Hematopoietic multipotent progenitor cell treated with erythropoietin and hydrocortisone succinate and interleukin-3 and kit ligand, for 8 days (in vitro differentiated cells): ENCODE measurements around the gene ANKRD40.
A peak's percentile ranks its signal among the peaks of the same experiment; 100 is the strongest.
"Not testable (repeated sequence)": the region's sequence is repeated elsewhere in the genome, so short reads cannot be mapped to it uniquely, and the experiment has no call there.

Experiments used
- DNase-seq: peaks from one replicate; pipeline ENCODE4 v3.0.0-alpha.2; 2015

Gene ANKRD40

DNA sequence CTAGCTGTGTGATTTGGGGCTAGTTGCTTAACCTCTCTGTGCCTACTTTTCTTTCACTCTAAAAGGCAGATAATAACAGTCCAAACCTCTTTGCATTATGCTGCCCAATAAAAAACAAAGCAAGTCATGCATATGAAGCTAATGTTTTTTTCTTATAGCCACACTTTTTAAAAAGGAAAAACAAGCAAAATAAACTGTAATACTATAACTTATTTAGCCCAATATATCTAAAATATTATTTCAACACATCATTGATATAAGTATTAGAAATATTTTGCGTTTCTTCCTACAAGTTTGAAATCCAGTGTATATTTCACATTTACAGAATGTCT lies 22.4 kb downstream of the ANKRD40 start:
- no peak for DNase-seq

DNA sequence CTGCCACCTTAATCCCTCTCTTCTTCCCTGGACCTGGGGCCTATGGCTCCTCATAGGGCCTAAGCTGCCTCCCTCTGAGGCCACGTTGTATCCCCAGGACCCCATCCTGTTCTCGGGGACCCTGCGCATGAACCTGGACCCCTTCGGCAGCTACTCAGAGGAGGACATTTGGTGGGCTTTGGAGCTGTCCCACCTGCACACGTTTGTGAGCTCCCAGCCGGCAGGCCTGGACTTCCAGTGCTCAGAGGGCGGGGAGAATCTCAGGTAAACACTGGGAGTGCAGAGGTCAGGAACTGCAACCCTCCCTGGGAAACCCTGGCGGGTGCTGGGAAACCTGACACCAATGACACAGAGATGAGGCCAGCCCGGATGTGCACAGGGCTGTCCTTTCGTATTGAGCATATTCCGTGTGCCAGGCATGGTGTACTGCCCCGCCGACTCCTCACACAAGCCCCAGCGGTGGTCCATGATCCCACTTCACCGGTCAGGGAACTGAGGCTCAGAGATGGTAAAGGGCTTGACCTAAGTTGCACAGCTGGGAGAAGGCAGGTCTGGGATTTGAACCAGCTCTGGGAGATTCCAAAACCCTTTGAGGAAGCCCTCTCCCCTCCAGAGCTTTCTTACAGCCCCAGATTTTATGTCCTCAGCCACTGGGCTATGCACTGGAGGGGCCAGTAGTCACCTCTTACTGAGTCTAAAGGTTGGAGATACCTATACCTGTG lies 22.9 kb downstream of the ANKRD40 start:
- DNase-seq = no peak

DNA sequence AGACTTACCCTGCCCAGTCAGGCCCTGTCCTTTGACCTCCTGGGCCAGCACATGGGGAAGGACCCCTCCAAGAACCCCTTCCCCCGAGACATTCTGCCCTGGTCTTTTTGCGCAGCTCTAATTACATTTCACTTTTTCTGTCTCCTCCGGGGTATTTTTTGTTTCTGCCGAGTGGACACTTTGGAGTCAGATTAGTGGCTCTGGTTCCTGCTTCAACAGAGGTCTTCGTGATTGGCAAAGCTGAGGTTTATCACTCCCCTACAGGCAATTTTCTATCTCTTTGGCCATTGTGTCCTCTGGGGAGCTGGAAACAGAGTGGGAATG lies 23.5 kb downstream of the ANKRD40 start:
- no peak for DNase-seq

DNA sequence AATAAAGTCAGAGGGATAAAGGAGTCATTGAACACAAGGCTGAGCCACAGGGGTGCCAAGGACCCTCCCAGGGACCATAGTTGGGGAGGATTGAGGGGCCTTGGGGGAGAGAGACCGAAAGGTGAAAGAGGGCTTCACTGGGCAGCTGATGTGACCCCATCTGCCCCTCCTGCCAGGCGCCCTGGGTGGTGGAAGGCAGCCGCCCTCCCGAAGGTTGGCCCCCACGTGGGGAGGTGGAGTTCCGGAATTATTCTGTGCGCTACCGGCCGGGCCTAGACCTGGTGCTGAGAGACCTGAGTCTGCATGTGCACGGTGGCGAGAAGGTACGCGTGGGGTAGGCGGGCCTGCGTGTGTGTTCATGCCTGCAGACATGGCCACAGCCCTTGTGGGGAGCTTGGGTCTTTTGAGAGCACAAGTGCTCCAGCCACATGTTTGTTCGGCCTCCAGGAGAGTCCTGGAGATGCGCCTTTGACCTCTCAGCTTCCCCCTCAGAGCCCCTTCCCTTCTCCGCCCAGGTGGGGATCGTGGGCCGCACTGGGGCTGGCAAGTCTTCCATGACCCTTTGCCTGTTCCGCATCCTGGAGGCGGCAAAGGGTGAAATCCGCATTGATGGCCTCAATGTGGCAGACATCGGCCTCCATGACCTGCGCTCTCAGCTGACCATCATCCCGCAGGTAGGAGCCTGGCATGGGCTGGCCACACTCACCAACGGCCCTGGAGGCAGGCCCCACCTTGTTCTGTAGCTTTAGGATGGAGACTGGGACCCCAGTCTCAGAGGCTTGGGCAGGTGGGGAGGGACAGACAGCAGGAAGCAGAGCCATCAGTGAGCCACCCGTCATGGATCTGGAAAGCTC lies 24.1 kb downstream of the ANKRD40 start:
- no peak for DNase-seq

DNA sequence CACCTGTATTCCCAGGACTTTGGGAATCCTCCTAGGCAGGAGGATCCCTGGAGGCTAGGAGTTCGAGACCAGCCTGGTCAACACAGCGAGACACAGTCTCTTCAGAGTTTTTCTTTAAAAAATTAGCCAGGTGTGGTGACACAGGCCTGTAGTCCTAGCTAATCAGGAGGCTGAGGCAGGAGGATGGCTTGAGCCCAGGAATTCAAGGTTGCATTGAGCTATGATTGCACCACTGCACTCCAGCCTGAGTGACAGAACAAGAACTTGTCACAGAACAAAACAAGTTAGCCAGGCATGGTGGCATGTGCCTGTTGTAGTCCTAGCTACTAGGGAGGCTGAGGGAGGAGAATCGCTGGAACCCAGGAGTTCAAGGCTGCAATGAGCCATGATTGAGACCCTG lies 24.8 kb downstream of the ANKRD40 start:
- no peak for DNase-seq

DNA sequence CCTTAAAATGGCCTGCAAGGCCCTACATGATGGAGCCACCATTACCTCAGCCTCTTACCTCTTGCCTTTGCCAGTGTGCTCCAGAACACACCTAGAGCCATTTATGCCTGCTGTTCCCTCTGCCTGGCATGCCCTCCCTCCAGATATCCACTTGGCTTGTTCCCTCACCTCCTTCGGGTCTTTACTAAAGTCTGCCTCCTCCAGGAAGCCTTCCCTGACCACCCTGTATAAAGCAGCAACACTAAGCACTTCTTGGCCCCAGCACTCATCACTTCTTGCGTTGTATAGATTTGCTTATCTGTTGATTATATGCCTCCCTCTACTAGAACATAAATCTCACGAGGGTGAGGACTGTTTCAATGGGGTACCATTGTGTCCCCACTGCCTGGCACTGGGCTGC lies 25.3 kb downstream of the ANKRD40 start:
- no peak for DNase-seq

DNA sequence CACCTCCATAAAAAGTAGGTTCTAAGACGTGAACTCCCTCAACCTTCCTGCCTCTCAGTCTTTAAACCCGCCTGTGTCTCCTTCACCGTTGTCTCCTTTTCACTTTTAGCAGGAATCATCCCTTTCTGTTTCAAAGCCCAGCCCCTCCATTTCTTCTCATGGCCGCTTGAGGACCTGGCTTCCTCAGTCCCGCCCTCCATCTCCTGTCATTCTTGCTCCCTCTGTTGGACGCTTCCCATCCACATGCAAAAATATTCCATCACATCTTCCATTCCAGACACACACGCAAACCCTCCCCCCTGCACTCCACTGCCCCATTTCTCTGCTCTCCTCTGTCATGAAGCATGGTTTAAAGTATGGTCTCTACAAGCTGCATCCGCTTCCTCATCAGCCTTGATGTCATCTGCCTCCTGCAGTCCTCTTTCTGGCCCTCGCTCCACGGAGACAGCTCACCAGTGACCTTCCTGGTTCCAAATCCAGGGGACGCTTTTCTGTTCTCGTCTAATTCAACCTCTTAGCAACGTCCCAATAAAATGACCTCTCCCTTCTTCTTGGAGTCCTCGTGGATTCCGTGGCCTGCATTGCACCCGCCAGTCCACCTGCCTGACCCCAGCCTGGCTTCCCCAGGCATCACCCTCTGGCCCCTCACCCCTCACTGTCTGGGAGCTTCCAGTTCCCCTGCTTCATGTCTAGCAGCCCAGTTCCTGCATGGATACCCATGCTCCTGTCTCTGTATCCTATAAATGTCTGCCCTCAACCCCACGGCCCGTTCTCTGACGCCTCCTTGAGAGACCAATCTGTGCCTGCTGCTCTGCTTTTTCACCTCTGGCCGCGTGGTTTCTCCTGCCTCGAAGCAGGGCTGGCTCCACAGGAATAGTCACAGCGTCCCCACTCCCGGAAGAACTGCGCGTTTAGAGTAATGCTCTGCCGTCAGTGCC lies 26.2 kb downstream of the ANKRD40 start:
- DNase-seq = peak; percentile 62

DNA sequence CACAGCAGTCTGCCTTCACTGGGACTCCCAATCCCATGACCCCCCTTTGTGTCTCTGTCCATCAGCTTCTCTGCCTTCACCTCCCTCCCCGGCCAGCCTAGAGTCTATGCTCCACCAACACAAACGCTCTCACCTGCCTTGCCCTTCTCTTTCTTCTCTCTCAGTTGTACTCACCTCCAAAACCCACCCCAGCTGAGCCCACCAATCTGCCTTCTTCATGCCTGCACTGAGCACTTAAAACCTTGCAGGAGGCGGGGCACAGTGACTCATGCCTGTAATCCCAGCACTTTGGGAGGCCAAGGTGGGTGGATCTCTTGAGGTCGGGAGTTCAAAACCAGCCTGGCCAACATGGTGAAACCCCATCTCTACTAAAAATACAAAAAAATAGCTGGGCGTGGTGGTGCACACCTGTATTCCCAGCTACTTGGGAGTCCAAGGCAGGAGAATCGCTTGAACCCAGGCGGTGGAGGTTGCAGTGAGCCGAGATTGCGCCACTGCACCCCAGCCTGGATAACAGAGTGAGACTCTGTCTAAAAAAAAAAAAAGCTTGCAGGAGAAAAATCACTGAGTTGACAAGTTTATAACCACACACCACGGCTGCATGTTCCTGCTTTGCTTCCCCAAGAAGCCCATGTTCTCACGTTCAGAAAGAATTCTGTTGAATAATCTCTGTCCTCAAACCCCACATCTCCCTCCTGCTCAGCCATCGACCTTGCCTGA lies 27.0 kb downstream of the ANKRD40 start:
- not testable (repeated sequence) for DNase-seq

DNA sequence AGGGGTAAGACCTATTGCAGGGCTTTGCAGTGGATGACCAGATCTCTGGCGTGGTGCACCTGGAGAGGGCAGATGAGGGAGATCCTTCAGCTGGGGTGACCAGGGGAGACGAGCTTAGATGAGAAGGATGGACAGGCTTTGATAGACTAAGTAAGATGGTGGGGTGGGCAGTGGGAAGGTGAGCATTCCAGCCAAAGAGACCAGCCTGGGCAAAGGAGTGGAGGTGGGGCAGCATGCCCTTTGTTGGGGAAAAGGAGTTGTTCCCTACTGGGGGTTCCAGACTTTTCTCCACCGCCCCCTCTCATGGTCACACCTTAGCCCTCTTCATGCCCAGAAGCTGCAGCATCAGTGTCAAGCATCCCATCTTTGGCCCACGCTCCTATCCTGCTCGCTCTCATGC lies 27.6 kb downstream of the ANKRD40 start:
- DNase-seq = no peak

DNA sequence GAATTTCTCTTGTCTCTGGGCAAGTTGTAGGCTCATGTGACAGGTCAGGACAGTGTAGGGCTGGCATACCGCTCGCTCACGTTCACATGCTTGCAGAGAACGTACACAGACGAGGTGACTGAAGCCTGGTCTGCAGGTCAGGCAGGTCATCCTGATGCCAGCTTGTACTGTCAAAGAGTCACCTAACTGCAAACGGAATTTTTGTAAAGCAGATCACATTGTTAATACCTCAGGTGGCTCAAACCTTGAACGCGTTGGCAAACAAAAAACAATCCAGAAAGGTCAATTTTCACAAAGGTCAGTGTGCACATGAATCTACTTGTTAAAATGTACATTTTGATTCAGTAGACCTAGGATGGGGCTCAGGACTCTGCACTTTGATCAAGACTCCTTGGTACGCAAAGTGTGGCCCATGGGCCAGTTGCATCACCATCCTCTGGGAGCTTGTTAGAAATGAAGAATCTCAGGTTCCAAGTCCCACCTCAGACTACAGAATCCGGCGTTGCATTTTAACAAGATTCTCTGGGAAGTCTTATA lies 28.6 kb downstream of the ANKRD40 start:
- no peak for DNase-seq

DNA sequence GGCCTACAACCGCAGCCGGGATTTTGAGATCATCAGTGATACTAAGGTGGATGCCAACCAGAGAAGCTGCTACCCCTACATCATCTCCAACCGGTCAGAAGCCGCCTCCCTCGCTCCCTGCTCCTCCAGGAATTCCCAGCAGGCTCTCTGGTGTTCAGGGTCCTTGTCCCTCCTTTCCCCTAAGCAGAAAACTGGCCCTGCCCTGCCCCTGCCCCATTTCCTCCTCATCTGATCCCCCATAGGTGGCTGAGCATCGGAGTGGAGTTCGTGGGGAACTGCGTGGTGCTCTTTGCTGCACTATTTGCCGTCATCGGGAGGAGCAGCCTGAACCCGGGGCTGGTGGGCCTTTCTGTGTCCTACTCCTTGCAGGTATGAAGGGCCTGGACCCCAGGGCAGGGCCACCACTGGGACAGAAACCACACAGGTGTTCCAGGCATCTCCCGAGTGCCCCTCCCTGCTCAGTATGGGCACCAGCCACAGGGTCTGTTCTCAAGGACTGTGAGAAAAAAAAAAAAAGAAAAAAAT lies 29.8 kb downstream of the ANKRD40 start:
- DNase-seq = no peak

DNA sequence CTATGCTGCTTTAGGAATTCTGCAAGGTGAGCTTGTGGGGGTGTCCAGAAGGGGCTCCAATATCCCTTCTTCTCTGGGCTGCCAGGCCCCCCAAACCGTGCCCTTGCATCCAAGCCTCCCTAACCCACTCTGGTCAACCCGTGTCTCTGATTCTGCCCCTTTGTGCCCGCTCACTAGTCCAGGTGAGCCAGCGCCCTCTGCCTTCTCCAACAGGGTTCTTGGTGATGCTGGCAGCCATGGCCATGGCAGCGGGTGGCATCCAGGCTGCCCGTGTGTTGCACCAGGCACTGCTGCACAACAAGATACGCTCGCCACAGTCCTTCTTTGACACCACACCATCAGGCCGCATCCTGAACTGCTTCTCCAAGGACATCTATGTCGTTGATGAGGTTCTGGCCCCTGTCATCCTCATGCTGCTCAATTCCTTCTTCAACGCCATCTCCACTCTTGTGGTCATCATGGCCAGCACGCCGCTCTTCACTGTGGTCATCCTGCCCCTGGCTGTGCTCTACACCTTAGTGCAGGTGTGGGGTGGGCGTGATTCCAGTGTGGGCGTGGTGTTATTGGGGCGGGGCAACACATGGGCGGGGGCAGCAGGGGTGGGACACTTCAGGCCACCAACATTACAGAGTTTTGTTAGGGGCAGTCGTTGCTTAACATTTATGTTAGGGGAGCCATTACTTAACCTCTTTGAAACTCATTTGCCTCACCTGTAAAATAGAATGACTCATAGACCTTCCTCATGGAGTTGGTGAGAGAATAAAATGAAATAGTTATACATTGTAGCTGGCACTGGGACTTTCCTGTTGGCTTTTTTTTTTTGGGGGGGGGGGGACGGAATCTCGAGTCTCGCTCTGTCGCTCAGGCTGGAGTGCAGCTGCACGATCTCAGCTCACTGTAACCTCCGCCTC lies 31.4 kb downstream of the ANKRD40 start:
- DNase-seq = no peak

DNA sequence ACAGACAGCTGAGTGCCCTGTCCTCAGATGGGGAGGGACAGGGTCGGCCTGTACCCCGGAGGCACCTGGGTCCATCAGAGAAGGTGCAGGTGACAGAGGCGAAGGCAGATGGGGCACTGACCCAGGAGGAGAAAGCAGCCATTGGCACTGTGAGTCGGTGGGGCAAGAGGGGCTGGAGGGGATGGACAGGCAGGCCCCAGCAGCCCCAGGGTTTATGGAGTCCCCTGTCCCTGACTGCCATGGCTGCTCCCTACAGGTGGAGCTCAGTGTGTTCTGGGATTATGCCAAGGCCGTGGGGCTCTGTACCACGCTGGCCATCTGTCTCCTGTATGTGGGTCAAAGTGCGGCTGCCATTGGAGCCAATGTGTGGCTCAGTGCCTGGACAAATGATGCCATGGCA lies 32.1 kb downstream of the ANKRD40 start:
- no peak for DNase-seq

DNA sequence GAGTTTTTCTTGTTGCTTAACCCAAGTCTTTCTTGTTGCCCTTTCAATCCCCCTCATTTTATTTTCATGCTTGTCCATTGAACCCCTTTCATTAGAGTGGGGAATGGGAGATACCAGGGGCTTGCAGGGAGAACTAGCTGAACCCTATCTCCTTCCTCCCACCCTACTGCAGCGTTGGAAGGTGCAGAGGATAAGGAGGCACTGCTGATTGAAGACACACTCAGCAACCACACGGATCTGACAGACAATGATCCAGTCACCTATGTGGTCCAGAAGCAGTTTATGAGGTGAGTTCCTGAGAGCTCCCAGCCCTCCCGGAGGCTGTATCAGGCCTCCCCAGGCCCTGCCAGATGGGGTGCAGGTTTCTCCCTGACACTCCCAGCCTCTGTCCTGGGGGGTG lies 32.5 kb downstream of the ANKRD40 start:
- no peak for DNase-seq

DNA sequence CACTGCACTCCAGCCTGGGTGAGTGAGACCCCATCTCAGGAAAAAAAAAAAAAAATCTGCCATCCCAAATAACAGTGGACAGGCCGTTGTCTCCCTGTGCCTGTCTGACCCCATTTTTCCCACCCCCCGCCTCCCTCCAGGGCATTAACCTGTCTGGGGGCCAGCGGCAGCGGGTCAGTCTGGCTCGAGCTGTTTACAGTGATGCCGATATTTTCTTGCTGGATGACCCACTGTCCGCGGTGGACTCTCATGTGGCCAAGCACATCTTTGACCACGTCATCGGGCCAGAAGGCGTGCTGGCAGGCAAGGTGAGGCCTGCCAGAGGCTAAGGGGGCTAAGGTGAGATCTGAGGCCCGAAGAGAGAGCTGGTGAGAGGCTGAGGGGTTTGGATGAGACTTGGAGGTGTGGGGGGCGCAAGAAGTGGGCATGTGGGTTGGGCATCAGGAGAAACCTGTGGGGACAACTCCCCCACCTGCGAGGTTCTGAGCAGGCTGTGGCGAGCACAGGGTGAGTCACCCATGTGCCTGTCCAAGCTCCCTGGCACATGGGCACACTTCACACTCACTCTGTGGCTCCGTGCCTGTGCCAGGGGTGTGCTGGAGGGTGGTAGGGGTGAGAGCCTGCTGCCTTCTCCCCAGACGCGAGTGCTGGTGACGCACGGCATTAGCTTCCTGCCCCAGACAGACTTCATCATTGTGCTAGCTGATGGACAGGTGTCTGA lies 34.7 kb downstream of the ANKRD40 start:
- DNase-seq = no peak

DNA sequence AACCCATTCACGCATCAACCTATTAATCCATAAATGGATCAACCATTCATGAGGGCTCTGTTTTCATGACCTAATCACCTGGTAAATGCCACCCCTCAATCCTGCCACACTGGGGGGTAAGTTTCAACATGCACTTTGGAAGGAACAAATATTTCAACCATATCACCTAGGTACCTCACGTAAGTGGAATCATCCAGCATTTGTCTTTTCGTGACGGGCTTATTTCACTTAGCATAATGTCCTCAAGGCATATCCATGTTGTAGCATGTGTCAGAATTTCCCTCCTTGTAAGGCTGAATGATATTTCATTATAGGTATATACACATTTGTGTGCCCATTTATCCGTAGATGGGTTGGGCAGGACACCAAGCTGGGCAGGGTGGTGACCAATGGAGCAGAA lies 35.6 kb downstream of the ANKRD40 start:
- DNase-seq = no peak

DNA sequence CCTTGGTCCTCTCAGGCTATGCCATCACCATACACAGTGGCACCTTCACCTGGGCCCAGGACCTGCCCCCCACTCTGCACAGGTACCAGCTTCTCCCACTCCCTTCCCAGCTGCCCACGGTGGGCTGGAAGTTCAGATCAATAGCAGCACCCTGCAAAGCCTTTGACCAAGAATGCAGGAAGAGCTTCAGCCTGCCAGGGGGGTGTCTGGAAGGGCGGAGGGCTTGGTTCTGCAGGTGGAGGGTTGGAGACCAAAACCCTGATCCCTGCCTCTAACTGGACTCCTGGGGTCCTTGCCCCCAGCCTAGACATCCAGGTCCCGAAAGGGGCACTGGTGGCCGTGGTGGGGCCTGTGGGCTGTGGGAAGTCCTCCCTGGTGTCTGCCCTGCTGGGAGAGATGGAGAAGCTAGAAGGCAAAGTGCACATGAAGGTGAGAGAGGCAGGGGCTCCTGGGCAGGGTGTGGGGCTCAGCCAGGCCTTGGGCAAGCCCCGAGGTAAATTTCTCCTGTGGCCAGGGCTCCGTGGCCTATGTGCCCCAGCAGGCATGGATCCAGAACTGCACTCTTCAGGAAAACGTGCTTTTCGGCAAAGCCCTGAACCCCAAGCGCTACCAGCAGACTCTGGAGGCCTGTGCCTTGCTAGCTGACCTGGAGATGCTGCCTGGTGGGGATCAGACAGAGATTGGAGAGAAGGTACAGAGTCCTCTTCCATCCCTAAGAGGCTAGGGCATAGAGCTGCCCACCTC lies 38.7 kb downstream of the ANKRD40 start:
- DNase-seq = no peak

DNA sequence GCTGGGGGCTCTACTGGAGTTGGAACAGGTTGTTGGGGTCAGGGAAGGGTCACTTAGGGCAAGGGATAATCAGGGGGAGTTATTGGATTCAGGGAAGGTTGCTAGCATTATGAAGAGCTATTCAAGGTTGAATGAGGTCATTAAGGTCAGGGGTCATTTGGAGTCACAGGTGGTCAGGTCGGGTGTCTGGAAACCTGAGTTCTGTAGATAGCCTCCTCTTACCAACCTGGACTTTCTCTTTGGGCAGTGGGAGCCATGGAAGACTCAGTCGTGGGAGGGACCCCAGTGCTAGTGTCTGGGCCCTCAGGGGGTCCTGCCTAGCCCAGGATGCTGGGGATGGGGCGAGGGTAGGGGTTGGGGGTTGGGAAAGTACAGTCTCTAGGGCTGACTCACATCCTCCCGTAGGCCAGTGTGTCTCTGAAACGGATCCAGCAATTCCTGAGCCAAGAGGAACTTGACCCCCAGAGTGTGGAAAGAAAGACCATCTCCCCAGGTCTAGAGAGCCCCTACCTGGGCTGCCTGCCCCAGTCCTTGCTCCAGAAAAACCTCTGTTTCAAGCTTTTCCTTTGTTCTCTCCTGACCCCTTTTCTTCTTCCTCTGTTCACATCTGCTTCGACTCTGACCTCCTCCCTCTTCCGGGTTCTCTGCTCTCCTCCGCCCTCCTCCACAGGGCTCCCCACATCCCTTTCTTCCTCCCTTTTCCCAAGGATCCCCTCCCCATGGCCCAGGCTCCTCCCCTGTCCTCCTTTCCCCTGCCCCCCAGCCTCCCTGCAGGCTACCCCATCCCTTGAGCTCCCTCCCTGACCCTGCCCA lies 39.5 kb downstream of the ANKRD40 start:
- DNase-seq = no peak
